Gastroesophageal sphincter (tissue), 4 donors: ENCODE data around the gene LYPD5. TPM values are rescaled to one million over a fixed set of nuclear protein-coding genes. Genes with fewer than 3 reads are reported as not detected.

Experiments used
- ATAC-seq: fragments of 150-250 bp; one replicate; pipeline ENCODE4 v1.9.1; 2016; ENCODE audit warnings: mild to moderate bottlenecking, moderate library complexity
- H3K27ac ChIP-seq, 4 donors: fragments of 200-600 bp; sonication (generic) in 3 of 4; 1 replicate in 3 of 4; 2 replicates in 1 of 4; pipeline ENCODE4 v1.5.1; 2016 to 2019
- H3K27me3 ChIP-seq: fragments of 200-600 bp; sonication (generic); one replicate; pipeline ENCODE4 v1.5.1; 2019
- H3K36me3 ChIP-seq, 2 donors: fragments of 200-600 bp; sonication (generic); one replicate each; pipeline ENCODE4 v1.5.1; 2019; ENCODE audit warnings: control low read depth in 1 of 2
- H3K4me1 ChIP-seq, 3 donors: fragments of 200-600 bp; sonication (generic); 1 replicate in 2 of 3; 2 replicates in 1 of 3; pipeline ENCODE4 v1.5.1; 2016 to 2019; ENCODE audit warnings: control low read depth in 2 of 3
- H3K4me3 ChIP-seq, 2 donors: fragments of 200-600 bp; sonication (generic); one replicate each; pipeline ENCODE4 v1.5.1; 2019; ENCODE audit warnings: mild to moderate bottlenecking in 1 of 2, moderate library complexity in 1 of 2
- H3K9me3 ChIP-seq, 3 donors: fragments of 200-600 bp; sonication (generic); one replicate each; pipeline ENCODE4 v1.5.1; 2017 to 2019; ENCODE audit warnings: control low read depth in 2 of 3
- CTCF ChIP-seq, 4 experiments: fragments of 200-600 bp in 2 of 4; fragments of 450-650 bp in 2 of 4; sonication (generic) in 1 of 4; IDR thresholded peaks; one replicate each; pipeline ENCODE4 v1.5.1; 2017 to 2019; ENCODE audit warnings: antibody characterized with exemption in 4 of 4, mild to moderate bottlenecking in 2 of 4, moderate library complexity in 2 of 4
- EP300 ChIP-seq: sonication (generic); formaldehyde crosslinking; IDR thresholded peaks from one replicate; pipeline ENCODE4 v1.6.1; 2017; ENCODE audit warnings: antibody characterized with exemption, mild to moderate bottlenecking
- POLR2A ChIP-seq, 2 donors: fragments of 450-650 bp; IDR thresholded peaks; one replicate each; pipeline ENCODE4 v1.6.1; 2017; ENCODE audit warnings: antibody characterized with exemption in 2 of 2, mild to moderate bottlenecking in 2 of 2, moderate library complexity in 1 of 2
- POLR2AphosphoS5 ChIP-seq: sonication (generic); formaldehyde crosslinking; IDR thresholded peaks from one replicate; pipeline ENCODE4 v1.6.1; 2017; ENCODE audit warnings: antibody characterized with exemption
- WGBS, 2 donors: methylation state at CpG; one replicate each; pipeline ENCODE4 v1.1.5; 2018; ENCODE audit warnings: low coverage in 1 of 2; 5-methylcytosine and 5-hydroxymethylcytosine counted together
- total RNA-seq, 4 donors: library from RNA; depleted of rRNA; stranded (reverse); fragments of >200 nt; gene quantifications; one replicate each; pipeline ENCODE4 v1.1.0, GENCODE V29; 2016

LYPD5 gene
- total RNA-seq, 4 donors from 2014 or later = 3.1 to 9.8 (median 5.2) TPM

- Histone ChIP-seq H3K9me3 (no peaks in the 10 kb centered on the region), H3K36me3 (peaks cover 0 to 68% of the 10 kb centered on the region in 2 donors), H3K27me3 (no peaks in the 10 kb centered on the region), H3K4me1 (peaks cover 4 to 32% (median 11%) of the 10 kb centered on the region in 3 donors), H3K27ac (no peak overlapping the region), H3K4me3 (no peak overlapping the region)
- 100% methylated on average over 1 of the region's 1 CpG; no CpG with 5 or more reads in 1 of the 2 donors for WGBS, 2 donors
- no peak for TF ChIP-seq EP300
- no peak for TF ChIP-seq CTCF (IDR thresholded peaks at IDR 0.05)
- TF ChIP-seq POLR2A (IDR thresholded peaks at IDR 0.05) = no peak
- TF ChIP-seq POLR2AphosphoS5 = no peak
- ATAC-seq = no peak
Measured at GRCh38 chr19:43749898-43750297, 52.3 kb downstream of the LYPD5 start.

GRCh38 chr19:43749152-43749551 is 53.1 kb downstream of the LYPD5 start:
- WGBS, 2 donors = 89 to 90% methylated on average over 7 of the region's 7 CpGs
- Histone ChIP-seq H3K36me3 (peaks cover 0 to 75% of the 10 kb centered on the region in 2 donors), H3K27me3 (no peaks in the 10 kb centered on the region), H3K27ac (no peak overlapping the region), H3K9me3 (no peaks in the 10 kb centered on the region), H3K4me3 (no peak overlapping the region), H3K4me1 (peaks cover 4 to 30% (median 11%) of the 10 kb centered on the region in 3 donors)
- ATAC-seq = no peak
- TF ChIP-seq POLR2A (IDR thresholded peaks at IDR 0.05) (no peak), POLR2AphosphoS5 (no peak), EP300 (no peak), CTCF (IDR thresholded peaks at IDR 0.05) (no peak)

- H3K27me3 ChIP-seq = no peaks in the 10 kb centered on the region
- H3K36me3 ChIP-seq = peaks cover 0 to 80% of the 10 kb centered on the region in 2 donors
- 78% methylated on average over 4 of the region's 4 CpGs; no CpG with 5 or more reads in 1 of the 2 donors for WGBS, 2 donors
- peaks cover 2 to 26% (median 10%) of the 10 kb centered on the region in 3 donors for H3K4me1 ChIP-seq
- H3K9me3 ChIP-seq = no peaks in the 10 kb centered on the region
- no peak overlapping the region for H3K4me3 ChIP-seq
- no peak for ATAC-seq
- no peak overlapping the region for H3K27ac ChIP-seq
- TF ChIP-seq EP300 (no peak), CTCF (IDR thresholded peaks at IDR 0.05) (no peak), POLR2AphosphoS5 (no peak), POLR2A (IDR thresholded peaks at IDR 0.05) (no peak)
Measured at GRCh38 chr19:43748685-43749084, 53.6 kb downstream of the LYPD5 start.

GRCh38 chr19:43748205-43748594 is 54.0 kb downstream of the LYPD5 start:
- H3K27me3 ChIP-seq = no peaks in the 10 kb centered on the region
- TF ChIP-seq POLR2A (IDR thresholded peaks at IDR 0.05) (no peak), EP300 (no peak), POLR2AphosphoS5 (no peak), CTCF (IDR thresholded peaks at IDR 0.05) (no peak)
- 91 to 93% methylated on average over 2 to 4 of the region's 4 CpGs for WGBS, 2 donors
- no peak overlapping the region for H3K27ac ChIP-seq
- H3K36me3 ChIP-seq = peaks cover 0 to 85% of the 10 kb centered on the region in 2 donors
- no peak for ATAC-seq
- H3K4me1 ChIP-seq = peaks cover 0 to 24% (median 7%) of the 10 kb centered on the region in 3 donors
- H3K4me3 ChIP-seq = no peak overlapping the region
- H3K9me3 ChIP-seq = no peaks in the 10 kb centered on the region

GRCh38 chr19:43747557-43748204 is 54.6 kb downstream of the LYPD5 start:
- Histone ChIP-seq H3K27me3 (no peaks in the 10 kb centered on the region), H3K27ac (no peak overlapping the region), H3K9me3 (no peaks in the 10 kb centered on the region), H3K36me3 (peaks cover 0 to 90% of the 10 kb centered on the region in 2 donors), H3K4me1 (peaks cover 0 to 24% (median 4%) of the 10 kb centered on the region in 3 donors), H3K4me3 (no peak overlapping the region)
- no peak for TF ChIP-seq POLR2AphosphoS5
- no peak for TF ChIP-seq CTCF (IDR thresholded peaks at IDR 0.05)
- TF ChIP-seq POLR2A (IDR thresholded peaks at IDR 0.05) = no peak
- no peak for TF ChIP-seq EP300
- no peak for ATAC-seq
- WGBS, 2 donors = 80 to 86% methylated on average over 1 to 5 of the region's 16 CpGs
